Glutamatergic neuron (in vitro differentiated cells): Measurements from ENCODE around the gene DPY19L1. TPM values are rescaled to one million over a fixed set of nuclear protein-coding genes. Genes with fewer than 3 reads are reported as not detected.
"Not testable (repeated sequence)": the region's sequence is repeated elsewhere in the genome, so short reads cannot be mapped to it uniquely, and the experiment has no call there.

Experiments used
- DNase-seq: peaks from one replicate; pipeline ENCODE4 v3.0.0; 2022
- H3K27ac Mint-ChIP-seq: one replicate; pipeline ENCODE4 v1.8.0; 2020; ENCODE audit warnings: mild to moderate bottlenecking, mixed read lengths, inconsistent platforms; ENCODE audit not compliant: unreplicated experiment
- H3K27me3 Mint-ChIP-seq: one replicate; pipeline ENCODE4 v1.8.0; 2020; ENCODE audit warnings: mild to moderate bottlenecking, moderate library complexity, mixed read lengths, inconsistent platforms; ENCODE audit not compliant: unreplicated experiment
- H3K36me3 Mint-ChIP-seq: one replicate; pipeline ENCODE4 v1.8.0; 2020; ENCODE audit warnings: mild to moderate bottlenecking, mixed read lengths, inconsistent platforms; ENCODE audit not compliant: unreplicated experiment
- H3K4me1 Mint-ChIP-seq: one replicate; pipeline ENCODE4 v1.8.0; 2020; ENCODE audit warnings: mild to moderate bottlenecking, low read depth, mixed read lengths, inconsistent platforms; ENCODE audit not compliant: unreplicated experiment
- H3K4me3 Mint-ChIP-seq: one replicate; pipeline ENCODE4 v1.8.0; 2020; ENCODE audit warnings: mild to moderate bottlenecking, mixed read lengths, inconsistent platforms; ENCODE audit not compliant: unreplicated experiment
- H3K9me3 Mint-ChIP-seq: one replicate; pipeline ENCODE4 v1.8.0; 2020; ENCODE audit warnings: mild to moderate bottlenecking, moderate library complexity, mixed read lengths, inconsistent platforms; ENCODE audit not compliant: unreplicated experiment
- total RNA-seq: library from RNA; stranded (reverse); fragmentation: NEBNext Ultra II Directional; extraction: Animal tissue kit (Norgen Biotek cat#: 25700); gene quantifications from one replicate; pipeline ENCODE4 v1.2.1, GENCODE V29; 2021; ENCODE audit not compliant: unreplicated experiment
- TF ChIP-seq, protein P1 (sequence below): fragments of 200-600 bp; sonication (generic); IDR thresholded peaks from one replicate; pipeline ENCODE4 v1.5.0; 2021; ENCODE audit not compliant: partially characterized antibody, unreplicated experiment

The DPY19L1 gene
- total RNA-seq, 1 donor from 2014 or later: 12.3 TPM

DNA sequence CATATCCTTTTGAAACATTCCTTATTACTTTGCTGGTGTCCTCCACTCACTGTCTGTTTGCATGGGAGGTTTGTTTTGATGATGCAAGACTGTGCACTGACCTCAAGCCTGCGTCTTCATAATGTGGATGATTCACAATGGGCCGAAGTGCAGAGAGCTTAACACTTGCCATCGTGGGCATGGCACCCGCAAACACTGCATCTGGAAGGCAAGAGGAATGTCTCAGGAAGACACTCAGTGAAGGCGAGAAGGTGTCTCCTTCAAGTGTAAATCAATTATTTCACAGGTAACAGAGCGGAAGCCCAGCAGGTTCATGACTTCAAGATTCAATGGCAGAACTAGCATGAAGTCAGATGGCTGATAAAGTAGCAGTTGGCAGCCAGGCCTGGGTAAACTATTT is 98.1 kb downstream of the DPY19L1 start:
- peaks cover 5% of the 10 kb centered on the region for H3K4me1 Mint-ChIP-seq
- TF ChIP-seq, protein P1, sequence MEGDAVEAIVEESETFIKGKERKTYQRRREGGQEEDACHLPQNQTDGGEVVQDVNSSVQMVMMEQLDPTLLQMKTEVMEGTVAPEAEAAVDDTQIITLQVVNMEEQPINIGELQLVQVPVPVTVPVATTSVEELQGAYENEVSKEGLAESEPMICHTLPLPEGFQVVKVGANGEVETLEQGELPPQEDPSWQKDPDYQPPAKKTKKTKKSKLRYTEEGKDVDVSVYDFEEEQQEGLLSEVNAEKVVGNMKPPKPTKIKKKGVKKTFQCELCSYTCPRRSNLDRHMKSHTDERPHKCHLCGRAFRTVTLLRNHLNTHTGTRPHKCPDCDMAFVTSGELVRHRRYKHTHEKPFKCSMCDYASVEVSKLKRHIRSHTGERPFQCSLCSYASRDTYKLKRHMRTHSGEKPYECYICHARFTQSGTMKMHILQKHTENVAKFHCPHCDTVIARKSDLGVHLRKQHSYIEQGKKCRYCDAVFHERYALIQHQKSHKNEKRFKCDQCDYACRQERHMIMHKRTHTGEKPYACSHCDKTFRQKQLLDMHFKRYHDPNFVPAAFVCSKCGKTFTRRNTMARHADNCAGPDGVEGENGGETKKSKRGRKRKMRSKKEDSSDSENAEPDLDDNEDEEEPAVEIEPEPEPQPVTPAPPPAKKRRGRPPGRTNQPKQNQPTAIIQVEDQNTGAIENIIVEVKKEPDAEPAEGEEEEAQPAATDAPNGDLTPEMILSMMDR: no peak
- no peak overlapping the region for H3K27ac Mint-ChIP-seq
- no peak overlapping the region for H3K4me3 Mint-ChIP-seq
- H3K36me3 Mint-ChIP-seq: peaks cover 6% of the 10 kb centered on the region
- DNase-seq: no peak
- H3K27me3 Mint-ChIP-seq: peaks cover 2% of the 10 kb centered on the region
- peaks cover 4% of the 10 kb centered on the region for H3K9me3 Mint-ChIP-seq

DNA sequence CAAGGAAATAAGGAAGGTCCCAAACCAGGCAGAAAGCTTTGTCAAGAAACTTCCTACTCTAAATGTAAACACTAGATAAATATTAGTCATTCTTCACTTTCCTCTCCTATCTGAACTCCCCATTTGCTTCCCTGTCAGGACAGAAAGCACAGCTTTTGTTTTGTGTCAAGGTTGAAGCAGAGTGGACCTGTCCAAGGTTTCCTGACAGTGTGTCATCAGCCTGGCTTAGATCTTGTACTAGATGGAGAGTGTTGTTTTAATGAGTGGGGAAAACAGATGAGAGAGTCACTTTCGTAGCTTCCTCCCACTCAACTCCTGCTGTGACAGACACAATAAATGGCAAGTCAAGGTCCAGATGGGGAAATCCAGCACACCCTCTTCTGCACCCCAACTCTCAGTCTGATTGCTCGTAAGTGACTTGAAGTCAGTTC is 101.5 kb downstream of the DPY19L1 start:
- H3K27ac Mint-ChIP-seq, H3K9me3 Mint-ChIP-seq, H3K36me3 Mint-ChIP-seq, DNase-seq, H3K27me3 Mint-ChIP-seq, H3K4me1 Mint-ChIP-seq, H3K4me3 Mint-ChIP-seq: not testable (repeated sequence)

DNA sequence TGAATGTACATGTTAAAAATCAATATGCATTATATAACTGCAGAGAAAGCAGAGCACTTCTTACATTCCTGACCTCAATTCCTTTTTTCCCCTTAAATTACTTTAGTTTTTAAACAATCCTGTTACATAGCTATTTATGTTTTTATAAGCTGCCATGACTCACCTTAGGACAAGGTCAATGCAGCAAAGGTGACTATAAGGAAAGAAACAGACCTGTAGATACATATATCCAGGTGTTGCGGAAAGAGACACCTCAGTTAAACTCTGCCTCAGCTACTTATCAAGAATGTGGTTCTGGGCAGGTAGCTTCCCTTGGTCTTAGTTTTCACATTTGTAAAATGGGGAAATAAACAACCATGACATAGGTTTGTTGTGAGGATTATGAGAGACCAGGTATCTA is 105.5 kb downstream of the DPY19L1 start:
- TF ChIP-seq, protein P1: no peak
- DNase-seq: no peak
- H3K4me1 Mint-ChIP-seq: no peaks in the 10 kb centered on the region
- peaks cover 8% of the 10 kb centered on the region for H3K36me3 Mint-ChIP-seq
- no peak overlapping the region for H3K27ac Mint-ChIP-seq
- H3K4me3 Mint-ChIP-seq: no peak overlapping the region
- H3K9me3 Mint-ChIP-seq: peaks cover 4% of the 10 kb centered on the region
- H3K27me3 Mint-ChIP-seq: peaks cover 2% of the 10 kb centered on the region

DNA sequence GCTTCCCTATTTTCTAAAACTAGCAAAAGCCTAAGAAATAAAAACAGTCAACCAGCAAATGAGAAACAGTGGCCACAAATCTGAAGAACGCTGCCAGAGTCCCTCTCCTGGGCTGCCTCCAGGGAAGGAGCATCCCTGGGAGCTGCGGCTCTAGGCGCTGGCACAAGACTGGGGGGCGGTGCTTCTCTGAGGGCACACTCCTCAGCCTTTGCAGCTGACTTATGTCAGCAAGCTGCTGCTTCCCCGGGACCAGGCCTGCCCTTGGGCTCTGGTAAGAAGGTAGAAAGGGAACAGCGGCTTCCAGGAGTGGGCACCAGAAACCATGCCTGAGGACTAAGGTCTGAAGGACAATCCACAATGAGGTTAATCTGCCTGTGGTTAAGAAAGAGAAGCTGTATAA is 107.5 kb downstream of the DPY19L1 start:
- not testable (repeated sequence) for H3K9me3 Mint-ChIP-seq, H3K4me3 Mint-ChIP-seq, H3K4me1 Mint-ChIP-seq, H3K27ac Mint-ChIP-seq, H3K27me3 Mint-ChIP-seq, H3K36me3 Mint-ChIP-seq
- DNase-seq: peak; percentile 47

DNA sequence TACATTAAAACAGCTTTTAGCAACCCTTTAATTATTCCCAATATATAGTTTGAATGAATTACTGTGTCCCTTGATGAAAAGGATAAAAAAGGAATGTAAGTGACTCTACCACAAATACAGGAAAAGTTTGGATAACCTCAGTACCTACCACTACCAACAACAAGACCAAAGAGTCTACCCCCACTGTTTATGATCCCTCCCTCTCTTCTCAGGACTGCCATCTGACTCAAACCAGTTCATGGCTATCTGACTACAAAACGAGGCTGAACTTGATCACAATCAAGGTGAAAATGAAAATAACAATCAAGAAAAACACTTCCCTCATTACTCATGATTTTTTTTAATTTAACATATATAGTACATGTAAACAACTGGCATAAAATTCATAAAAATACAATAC is 108.7 kb downstream of the DPY19L1 start:
- TF ChIP-seq, protein P1: no peak
- no peaks in the 10 kb centered on the region for H3K27me3 Mint-ChIP-seq
- DNase-seq: no peak
- H3K4me1 Mint-ChIP-seq: no peaks in the 10 kb centered on the region
- peaks cover 8% of the 10 kb centered on the region for H3K36me3 Mint-ChIP-seq
- H3K27ac Mint-ChIP-seq: no peak overlapping the region
- no peak overlapping the region for H3K4me3 Mint-ChIP-seq
- H3K9me3 Mint-ChIP-seq: no peaks in the 10 kb centered on the region

DNA sequence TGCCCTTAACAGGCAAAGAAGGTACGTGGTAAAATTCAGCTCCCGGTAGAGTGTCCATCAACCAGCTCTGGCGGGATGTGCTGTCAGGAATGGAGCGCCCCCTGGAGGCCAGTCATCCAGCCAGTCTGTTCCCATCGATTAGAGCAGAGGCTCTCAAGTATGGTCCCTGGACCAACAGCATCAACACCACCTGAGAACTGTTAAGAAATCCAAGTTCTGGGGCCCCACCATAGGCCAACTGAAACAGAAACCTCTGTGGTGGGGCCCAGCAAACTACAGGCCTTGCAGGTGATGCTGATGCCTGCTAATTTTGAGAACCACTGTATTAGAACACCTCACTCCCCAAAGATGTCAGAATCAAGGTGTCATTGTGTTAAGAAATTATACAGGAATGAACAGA is 109.2 kb downstream of the DPY19L1 start:
- peak; percentile 85 for DNase-seq
- H3K9me3 Mint-ChIP-seq: no peaks in the 10 kb centered on the region
- TF ChIP-seq, protein P1: peak; percentile 79
- no peaks in the 10 kb centered on the region for H3K4me1 Mint-ChIP-seq
- no peaks in the 10 kb centered on the region for H3K27me3 Mint-ChIP-seq
- peaks cover 10% of the 10 kb centered on the region for H3K36me3 Mint-ChIP-seq
- H3K4me3 Mint-ChIP-seq: no peak overlapping the region
- no peak overlapping the region for H3K27ac Mint-ChIP-seq

DNA sequence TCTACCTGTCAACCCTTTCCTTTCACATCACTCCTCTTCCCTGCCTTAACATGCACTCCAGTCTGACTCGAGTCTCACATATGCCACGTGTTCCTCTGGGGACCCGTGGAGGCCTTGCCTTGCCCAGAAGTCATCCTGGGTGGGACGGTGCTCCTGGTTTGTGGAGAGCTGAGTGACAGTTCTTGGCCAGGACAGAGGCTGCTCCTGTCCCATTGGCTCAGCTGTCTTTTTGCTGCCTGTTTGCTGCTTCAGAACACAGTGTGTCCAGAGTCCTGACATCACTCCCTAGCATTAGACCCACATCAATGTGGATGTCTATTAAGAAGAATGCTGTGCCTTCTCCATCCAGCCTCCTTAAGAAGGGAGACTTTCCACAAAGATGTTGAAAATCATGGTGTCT is 116.8 kb downstream of the DPY19L1 start:
- not testable (repeated sequence) for H3K4me3 Mint-ChIP-seq, H3K27ac Mint-ChIP-seq, H3K9me3 Mint-ChIP-seq, H3K4me1 Mint-ChIP-seq, DNase-seq, H3K27me3 Mint-ChIP-seq
- H3K36me3 Mint-ChIP-seq: peaks cover 17% of the 10 kb centered on the region

DNA sequence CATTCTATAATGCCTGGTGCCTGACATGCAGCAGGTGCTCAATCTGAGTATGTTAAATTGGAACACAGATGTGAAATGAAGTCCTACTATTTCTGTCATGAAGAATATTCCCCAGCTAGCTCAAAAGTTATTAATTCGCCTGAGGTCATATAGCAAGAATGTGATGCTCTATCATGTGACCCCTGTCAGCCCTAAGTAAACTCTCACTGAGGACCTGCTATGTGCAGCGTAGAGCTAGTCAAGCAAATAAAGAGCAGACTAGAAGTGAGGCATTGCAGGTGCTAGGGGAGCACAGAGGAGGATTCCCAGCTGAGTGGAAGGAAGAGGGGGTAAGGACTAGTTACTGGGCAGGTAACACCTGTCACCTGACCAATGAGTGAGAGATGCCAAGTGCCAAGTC is 118.2 kb downstream of the DPY19L1 start:
- not testable (repeated sequence) for H3K27ac Mint-ChIP-seq, H3K27me3 Mint-ChIP-seq, H3K4me1 Mint-ChIP-seq, H3K4me3 Mint-ChIP-seq, H3K9me3 Mint-ChIP-seq, DNase-seq
- peaks cover 17% of the 10 kb centered on the region for H3K36me3 Mint-ChIP-seq

DNA sequence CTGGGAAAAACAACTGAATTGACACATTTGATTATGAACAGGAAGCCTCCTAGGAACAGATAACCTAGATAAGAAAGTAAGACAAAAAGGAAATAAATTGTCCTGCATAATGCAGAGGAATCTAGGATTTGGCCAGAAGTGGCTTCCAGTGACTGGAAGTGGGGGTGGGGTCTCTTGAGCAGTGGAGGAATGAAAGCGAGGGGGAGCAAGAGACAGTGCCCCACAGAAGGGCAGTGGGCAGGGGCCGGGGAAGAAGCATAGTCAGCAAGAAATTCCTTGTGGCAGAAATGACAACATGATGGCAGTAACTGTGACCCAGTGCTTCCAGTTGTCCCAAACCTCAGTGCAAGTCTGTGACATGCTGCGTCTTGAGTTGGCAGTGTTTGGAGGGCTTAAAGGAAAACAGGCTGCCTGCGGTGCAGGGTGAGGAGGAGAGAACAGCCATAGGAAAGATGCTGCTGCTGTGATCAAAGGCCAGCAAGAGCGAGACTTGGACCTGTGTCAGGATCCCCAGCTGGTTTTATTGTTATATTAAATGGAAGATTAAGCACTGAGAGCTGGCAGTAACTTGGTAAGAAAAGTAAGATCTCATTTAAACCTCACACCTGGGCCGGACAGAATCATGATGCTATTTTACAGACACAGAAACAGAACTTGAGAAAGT is 119.0 kb downstream of the DPY19L1 start:
- H3K36me3 Mint-ChIP-seq: peaks cover 12% of the 10 kb centered on the region
- H3K9me3 Mint-ChIP-seq, H3K4me3 Mint-ChIP-seq, DNase-seq, H3K4me1 Mint-ChIP-seq, H3K27ac Mint-ChIP-seq, H3K27me3 Mint-ChIP-seq: not testable (repeated sequence)
